ENCODE measurements around the gene LHFPL6.

Gene LHFPL6

DNA sequence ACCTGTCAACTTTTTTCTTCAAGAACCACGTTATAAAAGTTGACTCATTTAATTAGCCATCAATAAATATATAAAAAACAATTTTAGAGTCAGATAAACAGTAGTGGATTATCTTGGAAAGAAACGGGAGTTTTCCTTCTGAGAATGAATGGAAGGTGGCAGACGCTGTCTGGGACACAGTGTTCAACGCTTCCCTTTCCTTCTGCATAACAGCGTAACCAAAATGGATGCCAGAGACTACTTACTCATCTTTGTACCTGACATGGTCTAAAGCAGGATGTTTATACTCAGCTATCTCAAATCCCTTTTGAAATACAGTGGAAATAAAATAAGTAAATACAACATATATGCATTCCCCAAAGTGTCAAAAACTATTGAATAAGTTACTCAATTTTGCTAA is 195.2 kb downstream of the LHFPL6 start:
- Histone ChIP-seq H3K4me1 (ENCODE audit: insufficient read depth, low read length) (peaks cover 41% of the 10 kb centered on the region), H3K9me3 (ENCODE audit: control insufficient read depth, insufficient read depth, low read length) (no peaks in the 10 kb centered on the region), H3K36me3 (ENCODE audit: insufficient read depth, low read length) (no peaks in the 10 kb centered on the region), H3K9ac (ENCODE audit: low read depth, low read length) (no peak overlapping the region)

DNA sequence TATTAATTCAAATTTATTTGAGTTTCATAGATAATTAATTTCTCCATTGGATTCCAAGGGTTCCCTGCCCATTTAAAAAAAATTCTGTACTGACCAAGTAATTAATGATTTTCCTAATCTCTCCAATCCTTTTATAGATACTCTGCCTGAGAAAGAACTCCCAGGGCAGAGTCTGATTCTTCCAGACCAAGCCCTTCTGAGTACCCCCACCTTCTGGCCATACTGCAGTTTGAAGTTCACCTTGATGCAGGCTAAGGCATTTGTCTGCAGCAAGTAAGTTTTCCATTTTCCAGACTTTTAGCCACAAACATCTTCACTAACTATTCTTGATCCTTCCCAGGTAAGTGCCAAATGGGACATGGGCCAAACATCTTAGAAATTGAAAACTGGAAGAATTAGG is 195.9 kb downstream of the LHFPL6 start:
- peaks cover 39% of the 10 kb centered on the region for H3K4me1 ChIP-seq (ENCODE audit: insufficient read depth, low read length)
- no peaks in the 10 kb centered on the region for H3K9me3 ChIP-seq (ENCODE audit: control insufficient read depth, insufficient read depth, low read length)
- H3K9ac ChIP-seq (ENCODE audit: low read depth, low read length) = no peak overlapping the region
- H3K36me3 ChIP-seq (ENCODE audit: insufficient read depth, low read length) = no peaks in the 10 kb centered on the region

DNA sequence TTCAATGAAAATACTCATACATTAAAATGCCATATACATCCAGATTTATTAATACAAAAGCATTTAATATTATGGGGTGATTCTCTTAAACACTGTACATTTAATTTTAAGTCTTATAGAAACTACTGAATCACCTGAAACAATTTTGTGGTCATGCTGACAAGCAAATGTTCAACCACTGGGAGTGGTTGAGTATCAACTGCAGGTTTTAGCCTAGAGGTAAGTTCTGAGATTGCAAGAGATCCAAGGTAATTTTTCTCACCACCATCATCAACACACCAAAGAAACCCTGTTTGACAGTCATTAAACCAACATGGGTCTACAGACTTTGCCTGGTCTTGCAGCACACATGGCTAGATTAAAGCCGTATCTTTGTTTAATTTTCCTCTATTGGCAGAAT is 196.3 kb downstream of the LHFPL6 start:
- H3K36me3 ChIP-seq (ENCODE audit: insufficient read depth, low read length) = no peaks in the 10 kb centered on the region
- no peaks in the 10 kb centered on the region for H3K9me3 ChIP-seq (ENCODE audit: control insufficient read depth, insufficient read depth, low read length)
- H3K4me1 ChIP-seq (ENCODE audit: insufficient read depth, low read length) = peaks cover 38% of the 10 kb centered on the region
- no peak overlapping the region for H3K9ac ChIP-seq (ENCODE audit: low read depth, low read length)

DNA sequence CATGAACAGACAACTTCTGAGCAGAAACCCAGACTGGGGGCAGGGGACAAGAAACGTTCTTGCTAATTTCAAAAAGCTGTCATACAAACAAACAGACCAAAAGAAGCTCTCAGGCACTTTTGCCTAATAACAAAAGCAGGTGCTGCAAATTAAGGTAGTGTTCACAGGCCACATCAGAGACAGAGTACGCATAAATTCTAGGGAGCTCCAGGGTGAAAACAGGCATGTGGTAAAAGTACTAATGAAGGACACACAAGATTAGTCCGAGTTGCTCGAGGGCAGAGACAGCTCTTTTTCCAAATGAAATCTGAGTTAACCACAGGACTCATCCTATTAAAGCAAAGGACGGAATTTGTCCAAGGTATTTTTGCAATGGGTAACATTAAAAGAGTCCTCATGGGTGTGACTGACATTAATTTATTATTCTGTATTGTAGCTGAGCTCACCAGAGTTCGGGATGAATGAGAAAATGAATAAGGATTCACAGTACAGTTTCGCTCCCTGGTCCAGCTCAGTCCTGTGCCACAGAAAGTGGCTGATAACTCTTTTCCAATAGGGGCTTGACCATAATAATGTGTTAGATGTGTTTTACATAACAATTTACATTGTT is 197.3 kb downstream of the LHFPL6 start:
- Histone ChIP-seq H3K36me3 (ENCODE audit: insufficient read depth, low read length) (no peaks in the 10 kb centered on the region), H3K4me1 (ENCODE audit: insufficient read depth, low read length) (peaks cover 36% of the 10 kb centered on the region), H3K9ac (ENCODE audit: low read depth, low read length) (no peak overlapping the region), H3K9me3 (ENCODE audit: control insufficient read depth, insufficient read depth, low read length) (no peaks in the 10 kb centered on the region)

DNA sequence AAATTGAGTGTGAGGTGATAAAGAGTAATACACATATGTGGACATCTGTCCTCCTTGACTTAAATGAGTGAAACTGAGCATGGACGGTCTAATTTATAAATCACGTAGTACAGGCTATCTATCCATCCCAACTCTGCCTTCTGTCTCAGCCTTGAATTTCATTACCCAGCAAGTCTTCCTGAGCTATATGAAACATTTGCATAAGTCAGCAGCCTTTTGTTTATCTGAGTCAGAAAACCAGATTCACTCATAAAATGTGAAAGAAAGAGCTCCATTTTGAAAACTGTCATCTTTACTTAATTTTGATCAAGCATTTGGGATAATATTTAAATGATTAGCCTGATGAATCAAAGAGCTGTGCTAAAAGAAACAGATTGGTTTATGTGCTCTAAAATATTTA is 197.9 kb downstream of the LHFPL6 start:
- no peaks in the 10 kb centered on the region for H3K36me3 ChIP-seq (ENCODE audit: insufficient read depth, low read length)
- peaks cover 30% of the 10 kb centered on the region for H3K4me1 ChIP-seq (ENCODE audit: insufficient read depth, low read length)
- H3K9ac ChIP-seq (ENCODE audit: low read depth, low read length) = no peak overlapping the region
- no peaks in the 10 kb centered on the region for H3K9me3 ChIP-seq (ENCODE audit: control insufficient read depth, insufficient read depth, low read length)

DNA sequence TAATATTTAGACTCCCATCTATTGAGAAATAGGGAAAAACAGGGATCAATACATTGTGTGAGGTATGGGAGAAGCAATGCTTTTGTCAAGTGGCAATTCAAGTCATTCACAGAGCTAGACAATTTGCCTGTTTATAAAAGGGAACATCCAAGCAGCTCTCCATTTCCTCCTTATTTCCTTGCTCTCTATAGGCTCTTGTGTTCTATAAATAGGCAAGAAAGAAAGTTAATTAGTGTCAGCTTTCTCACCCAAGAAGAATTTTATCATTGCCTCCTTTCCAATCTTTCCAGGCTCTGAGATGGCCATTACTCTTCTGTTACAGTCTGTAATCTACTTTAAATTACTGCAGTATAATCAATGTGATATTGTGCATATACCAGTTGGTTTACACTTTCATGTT is 199.9 kb downstream of the LHFPL6 start:
- peaks cover 22% of the 10 kb centered on the region for H3K4me1 ChIP-seq (ENCODE audit: insufficient read depth, low read length)
- H3K36me3 ChIP-seq (ENCODE audit: insufficient read depth, low read length) = no peaks in the 10 kb centered on the region
- no peaks in the 10 kb centered on the region for H3K9me3 ChIP-seq (ENCODE audit: control insufficient read depth, insufficient read depth, low read length)
- no peak overlapping the region for H3K9ac ChIP-seq (ENCODE audit: low read depth, low read length)

DNA sequence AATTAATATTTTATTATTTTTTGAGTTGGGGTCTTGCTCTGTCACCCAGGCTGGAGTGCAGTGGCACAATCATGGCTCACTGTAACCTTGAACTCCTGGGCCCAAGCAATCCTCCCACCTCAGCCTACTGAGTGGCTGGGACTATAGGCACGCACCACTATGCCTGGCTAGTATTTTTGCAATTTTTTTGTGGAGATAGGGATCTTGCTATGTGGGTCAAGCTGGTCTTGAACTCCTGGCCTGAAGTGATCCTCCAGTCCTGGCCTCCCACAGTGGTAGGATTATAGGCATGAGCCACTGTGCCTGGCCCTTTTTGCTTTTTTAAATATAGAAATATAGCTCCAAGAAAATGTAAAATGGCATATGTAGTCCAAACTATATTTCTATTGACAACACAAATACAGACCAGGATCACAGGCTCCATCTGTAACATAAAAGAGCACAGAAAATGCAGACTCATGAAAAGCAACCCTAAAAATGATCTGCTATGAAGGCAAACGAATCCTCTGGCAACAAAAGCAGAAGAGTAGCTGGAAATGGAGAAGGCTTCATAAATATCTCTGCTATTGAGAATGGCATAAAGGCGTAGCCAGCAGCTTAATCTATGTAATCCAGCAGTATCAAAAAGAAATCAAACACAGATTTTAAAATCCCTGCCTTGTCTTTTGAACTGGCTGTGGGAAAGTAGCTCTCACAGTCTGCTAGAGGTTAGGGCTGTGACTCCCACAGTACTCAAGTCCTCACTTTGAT is 200.6 kb downstream of the LHFPL6 start:
- no peak overlapping the region for H3K9ac ChIP-seq (ENCODE audit: low read depth, low read length)
- no peaks in the 10 kb centered on the region for H3K9me3 ChIP-seq (ENCODE audit: control insufficient read depth, insufficient read depth, low read length)
- no peaks in the 10 kb centered on the region for H3K36me3 ChIP-seq (ENCODE audit: insufficient read depth, low read length)
- peaks cover 22% of the 10 kb centered on the region for H3K4me1 ChIP-seq (ENCODE audit: insufficient read depth, low read length)

DNA sequence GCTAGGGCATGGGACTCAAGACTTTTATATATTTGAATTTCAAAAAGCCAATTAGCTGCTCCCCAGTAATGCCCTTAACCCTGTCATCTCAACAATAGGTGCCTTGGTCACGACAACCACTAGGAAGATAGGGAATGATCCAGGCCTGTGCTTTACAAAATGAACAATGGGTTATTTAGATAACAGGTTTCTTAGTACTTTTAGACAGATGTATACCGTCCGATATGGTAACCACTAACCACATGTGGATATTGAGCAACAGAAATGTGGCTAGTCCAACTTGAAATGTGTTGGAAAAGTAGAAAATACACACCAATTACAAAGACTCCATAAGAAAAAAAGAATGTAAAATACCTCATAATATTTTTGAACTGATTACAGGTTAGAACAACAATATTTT is 201.2 kb downstream of the LHFPL6 start:
- H3K9ac ChIP-seq (ENCODE audit: low read depth, low read length) = no peak overlapping the region
- H3K9me3 ChIP-seq (ENCODE audit: control insufficient read depth, insufficient read depth, low read length) = no peaks in the 10 kb centered on the region
- no peaks in the 10 kb centered on the region for H3K36me3 ChIP-seq (ENCODE audit: insufficient read depth, low read length)
- H3K4me1 ChIP-seq (ENCODE audit: insufficient read depth, low read length) = peaks cover 17% of the 10 kb centered on the region

DNA sequence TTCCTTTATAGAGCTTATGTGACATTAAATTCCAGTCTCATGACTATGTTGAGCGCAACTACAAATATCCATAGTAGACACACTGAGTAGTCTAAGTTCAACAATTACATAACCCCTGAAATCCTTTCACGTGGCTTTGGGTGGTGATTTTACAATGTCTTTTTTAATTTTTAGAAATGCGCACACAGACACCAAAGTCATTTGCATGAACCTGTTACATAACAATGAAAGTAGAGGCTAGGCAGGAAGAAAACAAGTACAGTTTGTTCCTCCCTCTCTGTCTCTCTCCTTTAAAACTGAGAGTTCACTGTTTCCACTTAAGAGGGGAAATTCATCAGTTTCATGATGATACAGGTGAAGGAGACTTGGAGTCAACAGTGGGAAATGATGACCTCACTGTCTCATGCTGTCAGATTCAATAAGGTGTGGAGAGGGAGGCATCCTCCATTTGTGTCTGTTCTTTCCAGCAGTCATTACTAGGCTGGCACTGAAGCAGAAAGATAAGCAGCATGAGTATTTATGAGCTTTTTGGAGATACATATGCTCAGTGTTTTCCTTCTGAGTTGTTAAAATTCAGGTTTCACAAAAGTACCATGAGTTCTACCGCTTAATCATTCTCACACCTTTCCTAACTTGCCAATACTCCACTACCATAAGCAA is 201.8 kb downstream of the LHFPL6 start:
- Histone ChIP-seq H3K36me3 (ENCODE audit: insufficient read depth, low read length) (no peaks in the 10 kb centered on the region), H3K9me3 (ENCODE audit: control insufficient read depth, insufficient read depth, low read length) (no peaks in the 10 kb centered on the region), H3K9ac (ENCODE audit: low read depth, low read length) (no peak overlapping the region), H3K4me1 (ENCODE audit: insufficient read depth, low read length) (peaks cover 17% of the 10 kb centered on the region)

DNA sequence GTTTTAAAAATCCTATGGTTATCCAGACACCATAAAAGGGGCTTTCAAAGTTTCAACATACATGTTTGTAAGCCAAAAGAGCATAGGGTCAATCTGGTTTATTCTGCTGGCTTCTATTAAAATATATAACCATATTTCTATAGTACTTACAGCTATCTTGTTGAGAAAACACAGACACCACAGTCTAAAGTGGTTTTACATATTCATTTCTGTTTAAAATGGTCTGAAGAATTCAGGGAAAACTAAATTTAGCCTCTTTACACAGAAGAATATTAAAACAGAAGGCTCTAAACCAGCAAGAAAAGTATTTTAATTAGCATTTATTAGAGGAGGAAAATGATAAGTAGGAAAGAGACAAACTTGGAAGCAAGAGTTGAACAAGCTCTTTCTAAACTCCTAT is 203.9 kb downstream of the LHFPL6 start:
- H3K9me3 ChIP-seq (ENCODE audit: control insufficient read depth, insufficient read depth, low read length) = no peaks in the 10 kb centered on the region
- no peak overlapping the region for H3K9ac ChIP-seq (ENCODE audit: low read depth, low read length)
- H3K36me3 ChIP-seq (ENCODE audit: insufficient read depth, low read length) = no peaks in the 10 kb centered on the region
- H3K4me1 ChIP-seq (ENCODE audit: insufficient read depth, low read length) = peaks cover 10% of the 10 kb centered on the region

DNA sequence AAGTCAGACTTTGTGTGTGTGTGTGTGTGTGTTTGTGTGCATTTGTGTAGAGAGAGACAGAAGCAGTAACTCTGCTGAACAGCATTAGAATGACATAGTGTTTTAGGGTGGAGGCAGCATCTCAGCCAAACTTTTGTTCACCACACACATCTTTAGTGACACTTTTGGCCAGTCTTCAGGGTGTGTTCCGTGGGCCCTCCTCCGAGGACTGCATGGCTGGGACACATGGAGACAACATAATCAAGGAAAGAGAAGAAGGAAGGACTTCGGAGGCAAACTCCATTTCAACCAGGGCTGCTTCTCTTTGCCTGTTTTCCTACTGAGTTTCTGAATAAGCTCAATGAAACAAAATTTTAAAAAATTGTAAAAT is 205.1 kb downstream of the LHFPL6 start:
- Histone ChIP-seq H3K36me3 (ENCODE audit: insufficient read depth, low read length) (no peaks in the 10 kb centered on the region), H3K9ac (ENCODE audit: low read depth, low read length) (no peak overlapping the region)

DNA sequence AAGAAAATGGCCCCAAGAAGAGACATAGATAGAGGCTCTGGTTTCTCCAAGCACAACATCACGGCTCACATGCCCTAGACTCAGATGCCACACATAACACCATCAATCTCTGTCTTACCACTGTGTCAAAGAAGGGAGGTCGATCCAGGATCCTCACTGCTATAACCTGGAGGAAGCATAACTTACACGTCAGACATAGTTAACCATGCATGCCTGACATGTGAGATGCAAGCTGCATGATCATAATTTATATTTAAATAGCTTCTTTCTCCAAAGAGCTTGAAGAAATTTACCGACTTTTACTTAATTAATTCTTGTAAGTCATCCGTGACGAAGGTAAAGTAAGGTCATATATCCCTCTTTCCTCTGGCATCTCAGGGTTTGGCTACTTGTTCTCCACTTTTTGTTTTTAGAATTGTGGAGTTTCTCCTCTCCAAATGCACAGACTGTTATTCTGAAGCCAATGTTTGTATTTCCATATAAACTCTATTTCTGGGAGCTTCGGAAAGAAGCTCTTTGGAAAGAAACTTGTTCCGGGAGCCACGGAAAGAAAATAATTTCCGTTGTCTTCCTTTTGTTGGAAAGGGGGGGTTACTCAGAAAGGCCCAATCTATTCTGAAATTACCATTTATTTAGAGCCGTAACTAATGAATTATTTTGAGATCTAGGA is 205.6 kb downstream of the LHFPL6 start:
- Histone ChIP-seq H3K36me3 (ENCODE audit: insufficient read depth, low read length) (no peaks in the 10 kb centered on the region), H3K4me1 (ENCODE audit: insufficient read depth, low read length) (peaks cover 10% of the 10 kb centered on the region), H3K9ac (ENCODE audit: low read depth, low read length) (no peak overlapping the region)

More for the DNA sequence above, 205.1 kb downstream of the LHFPL6 start:
- Histone ChIP-seq H3K4me1 (ENCODE audit: insufficient read depth, low read length) (peaks cover 10% of the 10 kb centered on the region), H3K9me3 (ENCODE audit: control insufficient read depth, insufficient read depth, low read length) (no peaks in the 10 kb centered on the region)

DNA sequence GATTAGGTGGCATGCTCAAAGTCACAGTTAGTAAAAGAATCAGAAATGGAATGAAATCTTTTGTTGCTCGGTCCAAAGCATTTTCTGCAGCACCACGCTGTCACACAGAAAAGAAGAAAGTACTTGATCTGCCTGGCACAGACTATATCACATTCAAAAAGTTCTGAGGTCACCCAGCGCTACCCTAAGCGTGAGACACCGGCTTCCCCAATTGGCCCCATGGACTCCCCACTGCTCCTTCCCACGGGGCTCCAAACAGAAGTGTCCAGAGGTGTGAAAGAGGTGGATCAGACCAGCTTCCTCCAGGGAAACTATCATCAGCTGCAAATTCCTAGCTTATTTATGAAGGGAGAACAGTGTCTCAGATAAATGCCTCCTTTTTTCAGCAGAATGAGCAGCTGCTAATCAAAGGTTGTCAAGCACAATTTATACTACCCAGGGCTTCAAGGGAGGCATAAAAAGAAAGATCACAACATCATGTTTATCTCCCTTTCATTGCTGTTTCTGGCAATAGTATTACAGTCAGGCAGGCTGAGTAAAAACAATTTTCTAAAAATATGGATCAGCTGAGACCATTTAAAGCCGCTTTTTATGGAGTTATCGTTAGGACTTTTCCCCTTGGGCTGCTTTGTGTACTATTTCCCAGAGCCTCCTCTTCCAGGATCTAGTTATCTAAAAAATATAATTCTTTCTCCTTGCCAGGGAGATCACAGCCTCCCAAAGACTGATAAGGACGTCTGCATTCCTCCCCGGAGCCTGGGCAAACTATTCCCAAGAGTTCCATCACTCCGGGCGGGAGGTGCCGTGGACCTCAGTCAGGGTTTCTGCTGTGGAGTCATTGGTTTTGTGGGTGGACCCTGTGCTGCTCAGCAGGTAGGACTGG is 208.0 kb downstream of the LHFPL6 start:
- Histone ChIP-seq H3K9ac (ENCODE audit: low read depth, low read length) (no peak overlapping the region), H3K4me1 (ENCODE audit: insufficient read depth, low read length) (no peaks in the 10 kb centered on the region), H3K9me3 (ENCODE audit: control insufficient read depth, insufficient read depth, low read length) (no peaks in the 10 kb centered on the region), H3K36me3 (ENCODE audit: insufficient read depth, low read length) (no peaks in the 10 kb centered on the region)

More for the DNA sequence above, 205.6 kb downstream of the LHFPL6 start:
- H3K9me3 ChIP-seq (ENCODE audit: control insufficient read depth, insufficient read depth, low read length) = no peaks in the 10 kb centered on the region

DNA sequence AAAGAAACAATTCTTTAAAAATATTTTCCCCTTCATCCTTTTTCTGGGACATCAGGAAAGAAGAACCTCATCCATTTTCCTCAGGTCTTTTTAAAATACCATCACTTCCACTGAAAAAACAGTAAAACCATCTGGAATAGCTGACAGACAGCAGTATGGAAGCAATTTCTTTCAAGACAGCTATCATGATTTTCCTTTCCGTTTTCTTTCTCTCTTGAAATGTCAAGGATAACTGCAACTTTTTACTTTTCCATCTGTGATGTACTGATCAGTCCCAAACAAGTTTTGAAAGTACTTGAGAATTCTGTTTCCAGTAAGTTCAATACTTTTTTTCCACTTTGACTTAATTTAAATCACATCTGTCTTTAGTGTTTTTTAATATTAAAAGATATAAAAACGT is 211.2 kb downstream of the LHFPL6 start:
- Histone ChIP-seq H3K36me3 (ENCODE audit: insufficient read depth, low read length) (no peaks in the 10 kb centered on the region), H3K9ac (ENCODE audit: low read depth, low read length) (no peak overlapping the region), H3K9me3 (ENCODE audit: control insufficient read depth, insufficient read depth, low read length) (no peaks in the 10 kb centered on the region), H3K4me1 (ENCODE audit: insufficient read depth, low read length) (no peaks in the 10 kb centered on the region; the same call in 1 of the 2 replicates)
